ENCODE results near the gene PHTF1.
"Not testable (repeated sequence)": the region's sequence is repeated elsewhere in the genome, so short reads cannot be mapped to it uniquely, and the experiment has no call there.

Gene PHTF1

GRCh38 chr1:113734357-113735055 lies 24.8 kb downstream of the PHTF1 start:
- no peaks in the 10 kb centered on the region for H3K4me1 Mint-ChIP-seq
- H3K27me3 Mint-ChIP-seq (ENCODE audit: low read depth): no peaks in the 10 kb centered on the region
- H3K36me3 Mint-ChIP-seq (ENCODE audit: low read depth): peaks cover 55% of the 10 kb centered on the region
- no peak overlapping the region for H3K4me3 Mint-ChIP-seq
- no peak for TF ChIP-seq CTCF (IDR thresholded peaks at IDR 0.05; ENCODE audit: unreplicated experiment in 3 of 3)
- H3K27ac Mint-ChIP-seq: no peak overlapping the region
- no peaks in the 10 kb centered on the region for H3K9me3 Mint-ChIP-seq

- no peaks in the 10 kb centered on the region for H3K9me3 Mint-ChIP-seq
- no peak overlapping the region for H3K4me3 Mint-ChIP-seq
- H3K4me1 Mint-ChIP-seq: no peaks in the 10 kb centered on the region
- no peak overlapping the region for H3K27ac Mint-ChIP-seq
- no peaks in the 10 kb centered on the region for H3K27me3 Mint-ChIP-seq (ENCODE audit: low read depth)
- TF ChIP-seq CTCF (IDR thresholded peaks at IDR 0.05; ENCODE audit: unreplicated experiment in 3 of 3): no peak
- H3K36me3 Mint-ChIP-seq (ENCODE audit: low read depth): peaks cover 66% of the 10 kb centered on the region
These were observed 26.5 kb downstream of the PHTF1 start for GRCh38 chr1:113732802-113733201.

- Mint-ChIP-seq H3K27ac (no peak overlapping the region), H3K9me3 (peaks cover 43% of the 10 kb centered on the region), H3K27me3 (ENCODE audit: low read depth) (no peaks in the 10 kb centered on the region), H3K36me3 (ENCODE audit: low read depth) (peaks cover 90% of the 10 kb centered on the region), H3K4me1 (no peaks in the 10 kb centered on the region), H3K4me3 (no peak overlapping the region)
- TF ChIP-seq CTCF (IDR thresholded peaks at IDR 0.05; ENCODE audit: unreplicated experiment in 3 of 3): no peak
These were observed 38.3 kb downstream of the PHTF1 start for GRCh38 chr1:113721010-113721409.

GRCh38 chr1:113718621-113719020 lies 40.7 kb downstream of the PHTF1 start:
- H3K4me3 Mint-ChIP-seq; H3K4me1 Mint-ChIP-seq; H3K27me3 Mint-ChIP-seq (ENCODE audit: low read depth); H3K27ac Mint-ChIP-seq: not testable (repeated sequence)
- peaks cover 46% of the 10 kb centered on the region for H3K9me3 Mint-ChIP-seq
- peaks cover 90% of the 10 kb centered on the region for H3K36me3 Mint-ChIP-seq (ENCODE audit: low read depth)

GRCh38 chr1:113717506-113717905 lies 41.8 kb downstream of the PHTF1 start:
- Mint-ChIP-seq H3K36me3 (ENCODE audit: low read depth) (peaks cover 83% of the 10 kb centered on the region), H3K9me3 (peaks cover 41% of the 10 kb centered on the region)
- H3K4me1 Mint-ChIP-seq; H3K27me3 Mint-ChIP-seq (ENCODE audit: low read depth); H3K4me3 Mint-ChIP-seq; H3K27ac Mint-ChIP-seq: not testable (repeated sequence)

GRCh38 chr1:113714606-113715269 lies 44.5 kb downstream of the PHTF1 start:
- peaks cover 69% of the 10 kb centered on the region for H3K36me3 Mint-ChIP-seq (ENCODE audit: low read depth)
- H3K27me3 Mint-ChIP-seq (ENCODE audit: low read depth): no peaks in the 10 kb centered on the region
- no peak overlapping the region for H3K4me3 Mint-ChIP-seq
- H3K9me3 Mint-ChIP-seq: peaks cover 27% of the 10 kb centered on the region
- H3K27ac Mint-ChIP-seq: no peak overlapping the region
- no peaks in the 10 kb centered on the region for H3K4me1 Mint-ChIP-seq
- no peak for TF ChIP-seq CTCF (IDR thresholded peaks at IDR 0.05; ENCODE audit: unreplicated experiment in 3 of 3)

- TF ChIP-seq CTCF (IDR thresholded peaks at IDR 0.05; ENCODE audit: unreplicated experiment in 3 of 3): no peak
- H3K4me3 Mint-ChIP-seq: no peak overlapping the region
- H3K27me3 Mint-ChIP-seq (ENCODE audit: low read depth): no peaks in the 10 kb centered on the region
- H3K27ac Mint-ChIP-seq: peak overlapping the region in 1 of 3 experiments; percentile 24
- H3K9me3 Mint-ChIP-seq: peaks cover 3% of the 10 kb centered on the region
- peaks cover 57% of the 10 kb centered on the region for H3K36me3 Mint-ChIP-seq (ENCODE audit: low read depth)
- H3K4me1 Mint-ChIP-seq: no peaks in the 10 kb centered on the region
These were observed 57.9 kb downstream of the PHTF1 start for GRCh38 chr1:113701429-113701828.

All from nephron (organoid).